Ishikawa (cell line): ENCODE data around the gene SLC41A3.

Experiments
- EP300 ChIP-seq: IDR thresholded peaks from 2 replicates; pipeline ENCODE4 v1.6.1; 2012; ENCODE audit warnings: borderline replicate concordance
- FOXM1 ChIP-seq: IDR thresholded peaks from 2 replicates; pipeline ENCODE4 v1.6.1; 2012; ENCODE audit warnings: low read depth, borderline replicate concordance
- MAX ChIP-seq: IDR thresholded peaks from 2 replicates; pipeline ENCODE4 v1.6.1; 2012
- RAD21 ChIP-seq: IDR thresholded peaks from 2 replicates; pipeline ENCODE4 v1.6.1; 2012; ENCODE audit warnings: low read depth
- REST ChIP-seq: IDR thresholded peaks from 2 replicates; pipeline ENCODE4 v1.6.1; 2012; ENCODE audit warnings: low read depth, mild to moderate bottlenecking
- YY1 ChIP-seq: IDR thresholded peaks from 2 replicates; pipeline ENCODE4 v1.6.1; 2012; ENCODE audit warnings: low read depth

DNA sequence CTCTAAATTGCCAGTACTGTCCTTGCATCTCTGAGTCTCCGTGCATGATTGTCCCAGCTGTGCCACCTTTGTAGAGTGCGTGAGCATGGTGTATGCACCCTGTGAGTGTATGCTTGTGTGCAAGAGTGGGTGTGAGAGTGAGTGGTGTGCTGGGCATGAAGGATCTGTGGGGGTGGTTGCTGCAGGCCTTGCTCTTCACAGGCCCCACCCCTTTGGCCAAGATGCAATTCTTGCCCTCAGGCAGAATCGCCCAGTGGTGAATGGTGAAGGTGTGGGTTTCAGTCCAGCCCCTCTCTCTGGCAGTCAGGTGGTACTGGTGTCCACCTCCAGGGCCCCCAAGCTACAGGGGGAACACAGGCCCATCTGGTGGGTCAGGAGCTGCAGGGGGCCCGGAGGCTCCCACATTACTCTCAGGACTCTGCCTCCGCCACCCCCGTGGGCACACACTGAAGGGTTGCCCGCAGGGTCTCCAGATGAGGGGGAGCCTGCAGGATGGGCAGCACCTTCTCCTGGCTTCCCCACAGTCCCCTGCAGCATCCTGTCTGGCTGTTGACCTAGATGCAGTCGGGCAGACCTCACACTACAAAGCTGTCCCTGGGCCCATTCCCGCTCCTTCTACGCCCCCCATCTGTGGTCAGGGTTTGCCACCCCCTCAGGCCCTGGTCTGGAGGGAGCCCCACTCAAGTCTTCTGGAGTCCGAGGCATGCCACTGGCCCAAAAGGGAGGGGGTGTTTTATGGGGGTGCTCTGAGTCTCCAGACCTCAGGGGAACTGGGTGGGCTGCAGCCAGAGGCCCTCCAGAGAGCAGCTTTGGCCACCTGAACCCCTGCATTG is 123.3 kb downstream of the SLC41A3 start:
- TF ChIP-seq EP300: no peak
- TF ChIP-seq REST: no peak
- TF ChIP-seq FOXM1: no peak
- TF ChIP-seq MAX: no peak
- TF ChIP-seq RAD21: no peak
- no peak for TF ChIP-seq YY1
